Skeletal muscle satellite cell (primary cell): ENCODE results near the gene BPIFA1.

Experiments used
- H3K27me3 ChIP-seq: 2 replicates; pipeline ENCODE4 v1.7.0; 2013; ENCODE audit warnings: low read length; ENCODE audit not compliant: control insufficient read depth, insufficient read depth
- H3K36me3 ChIP-seq: 2 replicates; pipeline ENCODE4 v1.7.0; 2013; ENCODE audit warnings: mild to moderate bottlenecking, control low read depth, low read length; ENCODE audit not compliant: insufficient read depth
- H3K4me1 ChIP-seq: 2 replicates; pipeline ENCODE4 v1.7.0; 2013; ENCODE audit warnings: low read length; ENCODE audit not compliant: control insufficient read depth, insufficient read depth
- H3K4me2 ChIP-seq: 2 replicates; pipeline ENCODE4 v1.7.0; 2013; ENCODE audit warnings: mild to moderate bottlenecking, low read length
- H3K4me3 ChIP-seq: 2 replicates; pipeline ENCODE4 v1.7.0; 2013; ENCODE audit warnings: low read length
- H3K9ac ChIP-seq: 2 replicates; pipeline ENCODE4 v1.7.0; 2013; ENCODE audit warnings: mild to moderate bottlenecking, low read depth, low read length, moderate library complexity
- H3K9me3 ChIP-seq: replicated peaks from 2 replicates; pipeline ENCODE4 v1.7.0; 2013; ENCODE audit warnings: mild to moderate bottlenecking, control low read depth, low read length

BPIFA1 gene

DNA sequence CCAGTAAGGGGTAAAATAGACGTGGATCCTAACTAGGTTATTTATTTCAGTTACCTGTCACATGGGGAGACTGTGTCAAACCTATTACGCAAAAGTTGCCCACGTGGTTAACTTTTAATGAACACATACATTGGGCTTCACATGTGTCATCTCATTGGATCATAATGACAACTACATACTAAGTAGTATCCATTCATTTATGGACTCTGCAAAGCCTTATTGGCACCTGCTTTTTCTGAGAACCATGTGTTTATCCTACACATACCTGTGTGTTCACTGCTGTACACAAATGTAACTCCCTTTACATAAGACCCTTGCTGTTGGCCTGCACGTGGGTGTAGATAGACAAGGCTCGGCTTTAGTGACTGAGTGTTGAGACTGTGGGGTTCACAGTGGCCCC, 5.1 kb downstream of the BPIFA1 start:
- Histone ChIP-seq H3K9ac (no peak overlapping the region), H3K4me1 (no peaks in the 10 kb centered on the region)

DNA sequence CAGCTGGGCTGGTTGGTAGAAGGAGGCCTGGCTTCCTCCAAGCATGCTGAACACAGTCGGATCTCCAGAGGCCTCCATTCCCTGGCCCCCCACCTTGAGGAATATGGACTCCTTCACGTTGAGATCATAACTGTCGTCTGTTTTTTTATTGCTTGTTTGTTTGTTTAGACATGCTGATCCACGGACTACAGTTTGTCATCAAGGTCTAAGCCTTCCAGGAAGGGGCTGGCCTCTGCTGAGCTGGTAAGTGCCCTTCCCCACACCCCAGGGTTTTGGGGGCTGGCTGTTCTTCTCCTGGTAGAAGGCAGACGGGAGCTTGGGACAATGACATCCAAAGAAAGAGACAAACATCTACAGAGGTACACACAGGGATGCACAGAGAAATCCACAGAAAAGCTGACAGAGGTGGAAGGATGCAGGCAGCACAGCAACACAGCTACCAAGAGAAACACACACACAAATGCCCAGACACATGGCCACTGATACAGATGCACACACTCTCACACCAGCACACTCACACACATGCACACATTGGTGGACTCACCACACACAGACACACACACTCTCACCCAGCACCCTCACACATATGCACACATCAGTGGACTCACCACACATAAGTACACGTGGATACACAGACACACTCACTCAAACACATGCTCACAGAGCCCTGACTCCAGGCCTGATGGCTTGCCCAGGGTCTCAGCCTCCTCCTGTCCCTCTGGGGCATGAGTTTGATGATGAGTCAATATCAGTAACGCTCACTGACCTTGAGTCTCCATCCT, 6.7 kb downstream of the BPIFA1 start:
- Histone ChIP-seq H3K4me1 (no peaks in the 10 kb centered on the region), H3K9me3 (no peaks in the 10 kb centered on the region), H3K4me3 (no peak overlapping the region), H3K36me3 (no peaks in the 10 kb centered on the region), H3K4me2 (no peak overlapping the region), H3K9ac (no peak overlapping the region), H3K27me3 (peaks cover 33% of the 10 kb centered on the region)

More for the DNA sequence above, 5.1 kb downstream of the BPIFA1 start:
- Histone ChIP-seq H3K9me3 (no peaks in the 10 kb centered on the region), H3K27me3 (peaks cover 34% of the 10 kb centered on the region), H3K4me3 (no peak overlapping the region), H3K36me3 (no peaks in the 10 kb centered on the region), H3K4me2 (no peak overlapping the region)

DNA sequence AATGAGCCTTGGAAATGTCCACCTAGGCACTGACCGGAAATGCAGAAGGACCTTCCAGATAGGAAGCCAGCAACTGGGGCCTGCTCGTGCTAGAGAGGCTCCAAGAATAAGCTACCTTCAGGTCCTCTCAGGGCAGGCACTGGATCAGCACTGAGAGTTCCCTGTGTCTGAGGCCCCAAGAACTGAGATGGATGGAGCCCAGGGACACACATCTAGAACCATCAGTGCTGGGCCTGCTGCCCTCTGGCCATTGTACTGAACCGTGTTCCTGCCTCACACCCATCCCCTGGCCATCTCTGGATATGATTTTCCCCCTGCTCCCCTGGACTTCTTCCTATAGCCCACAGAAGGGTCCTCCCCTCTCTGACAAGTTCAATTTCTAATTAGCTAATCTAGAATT, 10.3 kb downstream of the BPIFA1 start:
- Histone ChIP-seq H3K9ac (no peak overlapping the region), H3K36me3 (no peaks in the 10 kb centered on the region), H3K4me2 (no peak overlapping the region), H3K27me3 (peaks cover 26% of the 10 kb centered on the region), H3K9me3 (no peaks in the 10 kb centered on the region), H3K4me1 (no peaks in the 10 kb centered on the region), H3K4me3 (no peak overlapping the region)

DNA sequence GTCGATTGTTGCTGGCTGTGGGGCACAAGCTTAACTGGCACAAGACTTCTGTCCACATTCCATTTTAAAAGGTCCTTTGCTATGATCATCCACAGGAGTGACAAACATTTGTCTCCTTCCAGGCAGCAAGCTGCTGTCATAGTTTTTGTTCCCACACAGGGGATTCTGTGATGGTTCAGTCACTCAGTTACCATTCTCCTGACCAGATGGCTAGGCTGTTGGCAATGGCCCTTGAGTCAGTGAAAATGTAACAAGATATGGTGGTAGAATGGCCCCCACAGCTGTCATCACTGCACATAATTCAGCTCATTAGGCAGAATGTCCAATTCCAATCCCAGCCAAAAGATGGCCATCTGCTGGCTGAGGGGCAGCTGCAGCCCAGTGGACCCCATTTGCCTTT, 13.7 kb downstream of the BPIFA1 start:
- no peaks in the 10 kb centered on the region for H3K4me1 ChIP-seq
- peaks cover 13% of the 10 kb centered on the region for H3K27me3 ChIP-seq
- H3K9me3 ChIP-seq, result no peaks in the 10 kb centered on the region
- H3K36me3 ChIP-seq, result no peaks in the 10 kb centered on the region
- H3K9ac ChIP-seq, result no peak overlapping the region
- no peak overlapping the region for H3K4me2 ChIP-seq
- no peak overlapping the region for H3K4me3 ChIP-seq

DNA sequence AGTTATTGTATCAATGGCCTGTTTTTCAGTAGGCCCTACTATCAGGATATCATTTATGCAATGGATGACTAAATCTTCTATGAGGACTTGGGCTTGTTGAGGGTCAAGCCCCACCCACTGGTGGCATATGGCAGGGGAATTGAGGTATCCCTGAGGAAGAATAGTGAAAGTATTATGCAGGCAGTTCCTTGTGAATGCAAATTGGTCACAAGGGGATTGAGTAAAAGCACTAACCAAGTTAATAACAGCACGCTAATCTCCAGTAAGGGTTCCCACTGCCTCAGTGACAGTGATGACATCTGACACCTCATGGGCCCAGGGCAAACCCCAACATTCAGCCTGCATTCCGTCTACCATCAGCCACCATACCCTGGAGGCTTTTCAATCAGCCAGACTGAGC, 14.9 kb downstream of the BPIFA1 start:
- Histone ChIP-seq H3K9ac (no peak overlapping the region), H3K36me3 (no peaks in the 10 kb centered on the region), H3K27me3 (peaks cover 8% of the 10 kb centered on the region), H3K9me3 (no peaks in the 10 kb centered on the region), H3K4me3 (no peak overlapping the region), H3K4me2 (no peak overlapping the region), H3K4me1 (no peaks in the 10 kb centered on the region)

DNA sequence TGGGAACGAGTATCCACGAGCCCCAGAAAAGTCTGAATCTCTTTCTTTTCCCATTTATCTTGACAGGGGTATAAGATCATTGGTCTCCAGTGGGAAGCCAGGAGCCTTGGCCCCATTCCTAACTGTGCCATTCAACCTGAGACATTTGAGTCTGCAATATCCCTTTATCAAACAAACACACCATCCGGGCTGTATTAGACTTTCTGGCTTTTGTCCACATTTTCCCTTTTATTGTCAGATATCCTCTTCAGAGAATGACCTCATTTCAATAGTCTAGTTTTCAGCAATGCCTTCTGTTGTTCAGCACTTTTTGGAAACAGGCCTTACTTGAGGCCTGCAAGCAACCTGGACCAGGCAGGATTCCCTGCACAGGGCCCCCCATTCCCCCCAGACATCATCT, 15.7 kb downstream of the BPIFA1 start:
- Histone ChIP-seq H3K4me2 (no peak overlapping the region), H3K4me1 (no peaks in the 10 kb centered on the region), H3K4me3 (no peak overlapping the region)

DNA sequence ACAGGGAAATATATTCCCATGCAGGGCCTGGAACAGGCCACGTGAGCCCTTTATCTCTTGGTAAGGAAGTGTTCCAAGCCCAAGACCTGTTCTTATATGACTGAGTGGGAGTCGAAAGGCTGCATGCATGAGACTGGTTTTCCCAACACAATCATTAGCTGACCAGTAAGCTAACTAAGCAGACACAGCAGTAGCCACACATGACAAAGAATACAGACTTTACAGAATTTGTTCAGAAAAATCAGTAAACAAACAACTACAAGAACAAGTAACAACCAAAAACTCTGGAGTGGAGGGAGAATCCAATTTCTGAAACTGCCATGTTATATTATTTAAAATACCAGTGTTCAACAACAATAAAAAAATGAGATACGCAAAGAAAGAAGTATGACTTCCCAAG, 16.7 kb downstream of the BPIFA1 start:
- Histone ChIP-seq H3K4me1 (no peaks in the 10 kb centered on the region), H3K36me3 (no peaks in the 10 kb centered on the region), H3K27me3 (peaks cover 4% of the 10 kb centered on the region), H3K9ac (no peak overlapping the region), H3K4me2 (no peak overlapping the region), H3K9me3 (no peaks in the 10 kb centered on the region), H3K4me3 (no peak overlapping the region)

More for the DNA sequence above, 15.7 kb downstream of the BPIFA1 start:
- H3K27me3 ChIP-seq, result peaks cover 4% of the 10 kb centered on the region
- no peaks in the 10 kb centered on the region for H3K36me3 ChIP-seq
- no peaks in the 10 kb centered on the region for H3K9me3 ChIP-seq
- no peak overlapping the region for H3K9ac ChIP-seq

DNA sequence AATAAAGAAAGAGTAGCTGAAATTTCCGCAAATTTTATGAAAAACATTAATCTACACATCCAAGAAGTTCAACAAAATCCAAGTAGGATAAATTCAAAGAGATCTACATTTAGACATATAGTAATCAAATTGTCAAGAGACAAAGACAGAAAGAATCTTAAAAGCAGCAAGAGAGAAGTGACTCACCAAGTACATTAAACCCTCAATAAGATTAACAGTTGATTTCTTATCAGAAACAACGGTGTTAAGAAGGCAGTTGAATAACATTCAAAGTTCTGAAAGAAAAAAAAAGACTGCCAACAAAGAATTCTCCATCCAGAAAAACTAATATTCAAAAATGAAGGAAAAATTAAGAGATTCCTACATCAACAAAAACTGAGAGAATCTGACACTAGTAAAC, 19.2 kb downstream of the BPIFA1 start:
- H3K4me1 ChIP-seq, result no peaks in the 10 kb centered on the region
- H3K27me3 ChIP-seq, result peaks cover 12% of the 10 kb centered on the region
- H3K9ac ChIP-seq, result no peak overlapping the region
- no peak overlapping the region for H3K4me2 ChIP-seq
- H3K9me3 ChIP-seq, result no peaks in the 10 kb centered on the region
- H3K36me3 ChIP-seq, result no peaks in the 10 kb centered on the region
- H3K4me3 ChIP-seq, result no peak overlapping the region

DNA sequence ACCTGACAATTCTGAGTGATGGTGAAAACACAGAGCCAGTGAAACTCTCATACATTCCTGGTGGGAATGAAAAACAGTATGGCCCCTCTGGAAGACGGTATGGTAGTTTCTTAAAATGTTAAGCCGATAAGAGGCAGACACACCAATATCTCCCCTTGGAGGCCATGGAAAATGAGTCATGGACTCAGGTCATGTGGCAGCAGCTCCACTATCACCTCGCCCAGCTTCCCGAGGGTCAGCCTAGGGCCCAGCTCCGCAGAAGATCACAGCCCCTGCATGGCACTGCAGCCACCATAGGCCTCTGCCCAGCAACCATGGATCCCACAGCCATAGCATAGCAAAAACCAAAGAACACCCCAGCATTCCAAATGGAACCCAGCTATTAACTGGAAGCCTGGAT, 21.4 kb downstream of the BPIFA1 start:
- Histone ChIP-seq H3K9me3 (no peaks in the 10 kb centered on the region), H3K27me3 (peaks cover 19% of the 10 kb centered on the region), H3K4me1 (no peaks in the 10 kb centered on the region)

DNA sequence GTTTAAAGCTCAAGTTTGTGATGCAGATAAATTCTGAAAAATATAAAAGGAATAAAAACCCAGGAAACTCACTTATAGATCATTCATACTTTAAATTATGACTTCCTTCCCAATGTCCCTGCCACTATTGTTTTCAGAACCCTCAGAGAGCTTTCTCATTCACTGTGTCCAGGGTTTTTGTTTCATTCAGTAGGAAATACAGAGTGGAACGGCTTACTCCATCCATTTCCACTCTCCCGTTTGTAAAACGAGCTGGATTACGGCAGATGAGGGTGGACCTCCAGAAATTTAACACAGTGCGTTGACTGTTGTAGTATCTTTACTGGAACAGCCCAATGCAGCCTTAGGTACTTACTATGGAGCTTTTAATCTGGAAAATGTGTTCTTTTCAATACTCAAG, 23.6 kb downstream of the BPIFA1 start:
- Histone ChIP-seq H3K9me3 (no peaks in the 10 kb centered on the region), H3K9ac (no peak overlapping the region), H3K27me3 (peaks cover 29% of the 10 kb centered on the region), H3K36me3 (no peaks in the 10 kb centered on the region), H3K4me2 (no peak overlapping the region), H3K4me3 (no peak overlapping the region), H3K4me1 (no peaks in the 10 kb centered on the region)

More for the DNA sequence above, 21.4 kb downstream of the BPIFA1 start:
- Histone ChIP-seq H3K9ac (no peak overlapping the region), H3K4me2 (no peak overlapping the region), H3K36me3 (no peaks in the 10 kb centered on the region), H3K4me3 (no peak overlapping the region)

DNA sequence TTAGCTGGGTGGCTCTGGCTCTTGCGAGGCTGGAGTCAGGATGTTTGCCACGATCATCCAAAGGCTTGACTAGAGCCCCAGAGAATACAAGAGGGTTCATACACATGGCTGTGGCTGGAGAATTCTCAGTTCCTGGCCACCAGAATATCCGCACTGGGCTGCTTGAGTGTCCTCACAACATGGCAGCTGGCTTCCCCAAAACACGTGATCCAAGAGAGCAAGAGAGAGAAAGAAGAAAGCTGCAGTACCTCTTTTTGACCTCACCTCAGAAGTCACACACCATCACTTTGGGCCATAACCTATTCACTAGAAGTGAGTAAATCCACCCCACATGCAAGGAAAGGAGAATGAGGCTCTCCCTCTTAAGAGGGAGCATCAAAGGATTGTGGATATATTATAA, 25.7 kb downstream of the BPIFA1 start:
- Histone ChIP-seq H3K4me1 (no peaks in the 10 kb centered on the region), H3K4me3 (no peak overlapping the region), H3K4me2 (no peak overlapping the region), H3K27me3 (peaks cover 31% of the 10 kb centered on the region), H3K36me3 (no peaks in the 10 kb centered on the region), H3K9ac (no peak overlapping the region), H3K9me3 (no peaks in the 10 kb centered on the region)

DNA sequence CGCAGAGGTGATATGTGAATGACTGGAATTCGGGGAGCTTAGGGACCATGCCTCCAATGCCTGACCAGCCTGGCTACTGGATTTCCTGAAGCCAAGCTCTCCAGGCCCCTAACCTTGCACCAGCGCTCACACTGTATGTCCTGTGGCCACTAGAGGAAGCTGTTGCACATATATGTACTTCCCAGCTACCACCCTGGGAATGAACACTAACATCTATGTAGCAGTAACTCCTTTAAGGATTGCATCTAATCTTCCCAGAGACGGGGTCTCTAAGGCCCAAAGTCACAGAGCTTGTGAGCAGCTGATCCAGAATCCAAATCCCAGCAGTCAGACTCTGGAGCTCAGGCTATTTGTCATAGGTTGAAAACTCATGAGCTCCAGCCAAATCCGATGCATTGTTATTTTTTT, 26.9 kb downstream of the BPIFA1 start:
- H3K9me3 ChIP-seq, result no peaks in the 10 kb centered on the region
- no peak overlapping the region for H3K4me3 ChIP-seq
- no peaks in the 10 kb centered on the region for H3K4me1 ChIP-seq
- no peaks in the 10 kb centered on the region for H3K36me3 ChIP-seq
- H3K27me3 ChIP-seq, result peaks cover 35% of the 10 kb centered on the region
- no peak overlapping the region for H3K9ac ChIP-seq
- peak overlapping the region; percentile 9 for H3K4me2 ChIP-seq
